GM12873 (cell line): Measurements from ENCODE around the gene ATP6AP2.

Experiments
- CTCF ChIP-seq: IDR thresholded peaks from 2 replicates; pipeline ENCODE4 v1.5.1; 2012; ENCODE audit warnings: low read depth, mild to moderate bottlenecking, moderate library complexity, low read length, control low read depth; ENCODE audit not compliant: insufficient read depth; ENCODE audit errors: missing control alignments

ATP6AP2 gene

GRCh38 chrX:40542972-40543371, 37.8 kb upstream of the ATP6AP2 start:
- TF ChIP-seq CTCF: no peak

- peak; percentile 93 for TF ChIP-seq CTCF
These were observed 37.0 kb upstream of the ATP6AP2 start for GRCh38 chrX:40543661-40544328.

GRCh38 chrX:40544343-40545266, 36.2 kb upstream of the ATP6AP2 start:
- no peak for TF ChIP-seq CTCF

GRCh38 chrX:40546870-40547269, 33.9 kb upstream of the ATP6AP2 start:
- TF ChIP-seq CTCF: no peak

- no peak for TF ChIP-seq CTCF
These were observed 30.7 kb upstream of the ATP6AP2 start for GRCh38 chrX:40550066-40550465.

- TF ChIP-seq CTCF: peak; percentile 31
These were observed 28.0 kb upstream of the ATP6AP2 start for GRCh38 chrX:40552768-40553167.

- no peak for TF ChIP-seq CTCF
These were observed 22.2 kb upstream of the ATP6AP2 start for GRCh38 chrX:40558590-40558989.
